Stimulated activated CD4-positive, alpha-beta T cell treated with anti-CD3 and anti-CD28 coated beads, Interleukin-12 subunit alpha, Interleukin-12 subunit beta, amount 100 ng/mL, for 24 hours (primary cell): ENCODE measurements around the gene RREB1.

Experiments used
- DNase-seq, 2 experiments: peaks; one replicate each; pipeline ENCODE4 v3.0.0-alpha.2; 2020; ENCODE audit warnings: low read depth in 2 of 2

Gene RREB1, protein sequence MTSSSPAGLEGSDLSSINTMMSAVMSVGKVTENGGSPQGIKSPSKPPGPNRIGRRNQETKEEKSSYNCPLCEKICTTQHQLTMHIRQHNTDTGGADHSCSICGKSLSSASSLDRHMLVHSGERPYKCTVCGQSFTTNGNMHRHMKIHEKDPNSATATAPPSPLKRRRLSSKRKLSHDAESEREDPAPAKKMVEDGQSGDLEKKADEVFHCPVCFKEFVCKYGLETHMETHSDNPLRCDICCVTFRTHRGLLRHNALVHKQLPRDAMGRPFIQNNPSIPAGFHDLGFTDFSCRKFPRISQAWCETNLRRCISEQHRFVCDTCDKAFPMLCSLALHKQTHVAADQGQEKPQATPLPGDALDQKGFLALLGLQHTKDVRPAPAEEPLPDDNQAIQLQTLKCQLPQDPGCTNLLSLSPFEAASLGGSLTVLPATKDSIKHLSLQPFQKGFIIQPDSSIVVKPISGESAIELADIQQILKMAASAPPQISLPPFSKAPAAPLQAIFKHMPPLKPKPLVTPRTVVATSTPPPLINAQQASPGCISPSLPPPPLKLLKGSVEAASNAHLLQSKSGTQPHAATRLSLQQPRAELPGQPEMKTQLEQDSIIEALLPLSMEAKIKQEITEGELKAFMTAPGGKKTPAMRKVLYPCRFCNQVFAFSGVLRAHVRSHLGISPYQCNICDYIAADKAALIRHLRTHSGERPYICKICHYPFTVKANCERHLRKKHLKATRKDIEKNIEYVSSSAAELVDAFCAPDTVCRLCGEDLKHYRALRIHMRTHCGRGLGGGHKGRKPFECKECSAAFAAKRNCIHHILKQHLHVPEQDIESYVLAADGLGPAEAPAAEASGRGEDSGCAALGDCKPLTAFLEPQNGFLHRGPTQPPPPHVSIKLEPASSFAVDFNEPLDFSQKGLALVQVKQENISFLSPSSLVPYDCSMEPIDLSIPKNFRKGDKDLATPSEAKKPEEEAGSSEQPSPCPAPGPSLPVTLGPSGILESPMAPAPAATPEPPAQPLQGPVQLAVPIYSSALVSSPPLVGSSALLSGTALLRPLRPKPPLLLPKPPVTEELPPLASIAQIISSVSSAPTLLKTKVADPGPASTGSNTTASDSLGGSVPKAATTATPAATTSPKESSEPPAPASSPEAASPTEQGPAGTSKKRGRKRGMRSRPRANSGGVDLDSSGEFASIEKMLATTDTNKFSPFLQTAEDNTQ (N-terminal part only)

GRCh38 chr6:7107578-7108195 is at the start of gene RREB1:
Gene RREB1, plus strand, starts transcription at chr6:7107961. Its CDS starts 73,951 bp downstream, at chr6:7181912.
- peak; percentile 38 to 47 for DNase-seq

DNA sequence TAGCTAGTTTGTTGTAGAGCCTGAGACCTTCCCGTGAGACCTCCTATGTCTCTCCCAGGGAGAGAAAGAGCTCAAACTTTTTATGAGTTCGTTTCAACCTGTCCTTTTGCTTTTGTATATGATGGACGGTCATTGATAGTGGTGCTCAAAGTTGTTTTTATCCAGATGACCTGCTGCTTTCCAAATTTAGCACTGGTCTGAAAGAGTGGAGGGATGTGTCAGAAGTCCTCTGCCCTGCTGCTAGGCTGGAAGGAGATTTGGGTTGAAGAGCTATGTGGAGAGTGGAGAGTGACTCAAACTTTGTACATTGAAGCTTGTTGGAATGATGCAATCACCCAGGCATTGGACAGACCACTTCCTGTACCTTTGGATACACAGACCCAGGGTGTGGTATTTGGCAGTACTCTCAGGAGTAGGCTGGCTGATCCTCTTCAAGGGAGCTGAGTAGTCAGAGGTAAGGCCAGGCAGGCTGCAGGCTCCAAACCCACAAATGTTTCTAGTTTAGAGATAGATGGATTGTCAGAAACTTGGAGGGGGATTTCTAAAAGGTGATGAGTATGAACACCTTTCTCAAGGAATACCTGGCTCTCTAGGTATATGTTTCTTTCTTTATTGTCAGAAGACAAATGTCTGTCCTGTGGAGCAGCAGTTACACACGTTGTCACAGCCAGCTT is 49.4 kb upstream of the RREB1 start:
- no peak for DNase-seq

DNA sequence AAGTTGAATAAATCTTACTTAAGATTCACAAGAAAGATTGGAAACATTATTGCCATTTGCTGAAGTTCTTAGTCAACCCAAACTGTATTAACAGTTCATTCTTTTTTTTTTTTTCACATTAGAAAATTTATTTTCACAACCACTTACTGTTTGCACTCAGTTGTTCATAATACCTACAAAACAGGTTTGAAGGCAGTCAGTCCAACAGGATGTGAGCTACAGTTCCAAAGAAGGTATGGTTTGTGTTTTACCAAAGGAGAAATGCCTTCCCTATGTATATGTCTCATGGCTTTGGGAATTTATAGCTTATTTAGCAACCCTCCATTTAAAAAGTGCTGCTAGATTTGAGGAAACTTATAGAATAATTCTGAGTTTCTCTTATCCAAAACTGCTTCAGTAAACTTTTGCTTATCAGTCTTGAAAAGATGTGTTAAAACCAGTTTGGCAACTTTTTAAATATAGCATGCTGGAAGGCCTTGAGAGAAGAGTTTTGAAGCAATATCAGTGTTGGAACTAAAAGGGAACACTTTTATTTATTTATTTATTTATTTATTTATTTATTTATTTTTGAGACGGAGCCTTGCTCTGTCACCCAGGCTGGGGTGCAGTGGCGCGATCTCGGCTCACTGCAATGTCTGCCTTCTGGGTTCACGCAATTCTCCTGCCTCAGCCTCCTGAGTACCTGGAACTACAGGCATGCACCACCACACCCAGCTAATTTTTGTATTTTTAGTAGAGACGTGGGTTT is 46.8 kb upstream of the RREB1 start:
- no peak for DNase-seq

GRCh38 chr6:7062451-7063162 is 45.2 kb upstream of the RREB1 start:
- DNase-seq = no peak

DNA sequence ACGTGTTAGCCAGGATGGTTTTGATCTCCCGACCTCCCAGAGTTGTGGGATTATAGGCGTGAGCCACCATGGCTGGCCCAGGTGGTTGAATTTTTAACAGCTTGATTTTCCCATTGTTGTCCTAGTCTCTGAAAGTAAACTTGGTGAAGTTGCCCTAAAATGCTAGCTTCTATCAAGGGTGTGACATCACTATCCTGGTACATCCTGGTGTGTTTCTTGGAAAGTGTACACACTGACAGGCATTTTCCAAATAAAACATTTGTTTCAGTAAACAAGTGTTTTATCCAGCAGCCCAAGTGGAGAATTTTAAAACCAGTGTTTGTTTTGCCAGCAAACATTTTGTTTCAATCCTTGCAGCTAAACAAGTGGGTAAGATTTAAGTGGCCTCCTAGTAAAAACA is 40.5 kb upstream of the RREB1 start:
- no peak for DNase-seq

GRCh38 chr6:7071405-7071804 is 36.4 kb upstream of the RREB1 start:
- DNase-seq = no peak

DNA sequence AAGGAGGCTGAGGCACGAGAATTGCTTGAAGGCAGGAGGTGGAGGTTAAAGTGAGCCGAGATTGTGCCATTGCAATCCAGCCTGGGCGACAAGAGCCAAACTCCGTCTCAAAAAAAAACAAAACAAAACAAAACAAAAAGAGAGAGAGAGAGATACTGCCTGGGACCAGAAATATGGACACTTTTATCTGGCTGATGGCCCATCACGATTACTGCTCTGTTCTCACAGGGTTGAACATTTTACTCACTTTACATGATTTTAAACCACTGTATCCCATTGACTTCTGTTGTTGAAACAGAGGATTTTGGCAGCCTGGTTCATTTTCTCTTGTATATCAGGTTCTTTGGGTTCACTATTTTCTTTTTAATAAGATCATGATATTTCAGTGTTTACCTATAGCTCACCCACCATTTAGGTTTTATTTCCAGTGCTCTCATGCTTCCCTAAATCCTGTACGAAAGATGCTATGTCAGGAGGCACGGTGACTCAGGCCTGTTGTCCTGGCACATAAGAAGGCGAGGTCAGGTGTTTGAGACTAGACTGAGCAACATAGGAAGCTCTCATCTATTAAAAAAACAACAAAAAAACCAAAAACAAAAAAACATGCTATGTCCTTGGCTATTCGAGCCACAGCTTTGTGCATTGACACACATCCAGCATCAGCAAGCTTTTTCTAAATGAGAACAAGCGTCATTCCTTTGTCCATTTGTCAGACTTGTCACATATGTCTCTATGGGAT is 34.5 kb upstream of the RREB1 start:
- DNase-seq = no peak

DNA sequence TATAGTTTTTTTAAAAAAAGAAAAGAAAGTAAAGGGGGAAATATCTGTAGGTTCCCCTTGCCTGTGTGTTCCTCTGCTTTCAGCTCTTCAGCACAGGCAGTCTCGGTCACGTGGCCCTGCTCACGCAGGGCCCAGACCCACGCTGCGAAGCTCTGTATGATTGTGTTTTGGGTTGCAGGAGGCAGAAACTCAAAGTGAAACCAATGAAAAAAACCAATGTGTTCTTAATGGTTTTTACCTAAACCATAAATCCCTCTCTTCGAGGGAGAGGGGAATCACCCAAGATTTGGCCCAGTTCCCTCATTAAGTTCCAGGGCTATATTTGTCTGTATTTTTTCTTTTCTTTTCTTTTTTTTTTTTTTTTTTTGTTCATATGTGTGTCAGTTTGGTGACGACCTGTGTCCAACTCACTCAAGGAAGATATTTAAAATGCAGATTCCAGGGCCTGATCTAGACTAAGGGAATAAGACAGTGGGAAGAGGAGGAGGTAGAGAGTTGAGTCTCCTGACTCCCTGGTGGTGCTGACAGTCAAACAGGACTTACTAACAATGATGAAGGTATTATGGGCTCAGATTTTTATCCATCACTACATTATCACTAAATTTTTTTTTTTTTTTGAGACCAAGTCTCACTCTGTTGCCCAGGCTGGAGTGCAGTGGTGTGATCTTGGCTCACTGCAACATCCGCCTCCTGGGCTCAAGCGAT is 33.8 kb upstream of the RREB1 start:
- DNase-seq = peak in 1 of 2 experiments; percentile 64

DNA sequence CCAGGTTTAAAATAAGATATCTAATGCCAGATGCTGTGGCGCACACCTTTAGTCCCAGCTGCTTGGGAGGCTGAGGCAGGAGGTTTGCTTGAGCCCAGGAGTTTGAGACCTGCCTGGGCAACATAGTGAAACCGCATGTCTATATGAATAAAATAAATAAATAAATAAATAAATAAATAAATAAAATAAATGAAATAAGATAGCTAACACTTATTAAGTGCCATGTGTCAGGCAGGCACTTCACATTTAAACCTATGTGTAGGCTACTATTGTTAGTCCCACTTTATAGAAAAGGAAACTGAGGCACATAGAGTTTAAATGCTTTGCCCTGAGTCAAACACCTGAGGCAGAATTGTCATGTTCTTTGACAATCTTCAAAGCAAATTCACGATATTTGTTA is 32.9 kb upstream of the RREB1 start:
- DNase-seq = no peak

GRCh38 chr6:7075341-7076000 is 32.3 kb upstream of the RREB1 start:
- no peak for DNase-seq

DNA sequence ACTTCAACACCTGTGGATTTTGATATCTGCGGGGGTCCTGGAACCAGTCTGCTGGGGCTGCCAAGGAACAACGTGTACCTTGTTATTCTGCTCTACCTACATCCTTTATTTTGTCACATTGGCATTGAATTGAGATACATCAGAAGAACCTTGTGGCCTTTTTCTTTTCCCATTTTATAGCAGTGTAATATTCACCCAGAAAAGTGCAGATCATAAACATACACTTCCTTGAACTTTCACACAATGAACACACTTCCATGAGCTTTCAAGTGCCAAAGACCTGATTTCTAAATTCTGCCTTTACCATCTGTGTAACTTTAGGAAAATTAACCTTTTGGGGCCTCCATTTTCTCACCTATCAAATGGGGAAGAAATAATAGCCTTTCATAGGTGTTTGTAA is 29.9 kb upstream of the RREB1 start:
- no peak for DNase-seq

- no peak for DNase-seq
These were observed 28.9 kb upstream of the RREB1 start for GRCh38 chr6:7078856-7079255.

GRCh38 chr6:7080311-7080710 is 27.4 kb upstream of the RREB1 start:
- DNase-seq = no peak

DNA sequence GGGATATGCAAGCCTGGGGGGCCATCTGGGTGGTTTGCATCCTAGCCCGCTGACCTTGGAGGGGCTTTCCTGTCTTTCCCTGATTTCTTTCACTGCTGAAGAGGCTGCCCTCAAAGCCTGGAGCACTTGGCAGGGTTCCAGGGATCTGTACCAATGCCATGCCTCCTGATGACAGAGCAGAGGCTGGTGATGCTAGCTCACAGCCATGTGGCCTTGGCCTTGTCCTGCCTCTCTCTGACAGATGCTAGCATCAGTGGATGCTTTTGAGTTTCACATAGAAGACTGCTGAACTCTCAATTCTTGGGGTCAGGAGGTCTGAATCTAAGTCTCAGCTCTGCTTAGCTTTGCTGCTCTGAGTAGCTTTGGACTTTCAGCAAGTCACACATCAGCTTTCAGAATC is 21.9 kb upstream of the RREB1 start:
- no peak for DNase-seq

DNA sequence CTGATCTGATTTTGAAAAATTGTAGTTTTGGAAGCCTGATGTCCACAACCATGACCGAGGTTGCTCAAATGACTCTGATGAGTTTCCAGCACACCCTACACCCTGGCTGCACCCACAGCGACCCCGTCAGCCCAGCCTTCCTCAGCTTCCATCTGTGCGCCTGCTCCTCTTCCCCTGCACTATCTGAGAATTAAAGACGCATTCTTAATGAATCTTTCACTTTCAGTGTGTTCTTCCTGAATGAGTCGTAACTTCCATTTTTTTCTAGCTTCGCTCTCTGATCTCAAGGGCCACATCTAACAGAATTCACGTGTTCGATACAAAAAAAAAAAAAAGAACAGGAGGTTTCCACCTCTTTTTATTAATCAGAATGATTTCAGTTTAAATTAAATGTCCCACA is 21.3 kb upstream of the RREB1 start:
- DNase-seq = peak; percentile 22 to 26

GRCh38 chr6:7087066-7087465 is 20.7 kb upstream of the RREB1 start:
- no peak for DNase-seq

DNA sequence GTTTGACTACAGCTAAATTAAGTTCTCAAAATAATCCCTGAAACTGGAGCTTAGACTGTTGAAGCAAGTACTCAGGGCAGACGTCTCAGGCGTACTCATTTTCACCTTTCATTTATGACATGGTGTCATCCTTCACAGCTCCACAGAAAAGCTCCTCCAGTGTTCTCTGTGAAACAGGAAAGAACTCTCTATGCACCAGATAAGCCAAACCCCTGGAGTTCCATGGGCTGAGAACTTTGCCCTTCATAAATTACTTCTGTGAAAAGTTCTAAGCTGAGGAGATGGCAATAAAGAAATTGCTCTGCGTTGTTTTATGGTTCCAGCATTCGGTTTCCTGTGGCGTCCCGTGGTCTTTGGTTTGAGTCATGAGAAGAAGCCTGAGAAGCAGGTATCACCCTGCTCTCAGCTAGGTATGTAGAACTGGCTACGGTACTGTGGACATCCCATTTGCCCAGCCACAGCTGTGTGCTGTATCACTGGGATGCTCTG is 20.2 kb upstream of the RREB1 start:
- peak in 1 of 2 experiments; percentile 10 for DNase-seq
